ENCODE results near the gene KNDC1.

DNA sequence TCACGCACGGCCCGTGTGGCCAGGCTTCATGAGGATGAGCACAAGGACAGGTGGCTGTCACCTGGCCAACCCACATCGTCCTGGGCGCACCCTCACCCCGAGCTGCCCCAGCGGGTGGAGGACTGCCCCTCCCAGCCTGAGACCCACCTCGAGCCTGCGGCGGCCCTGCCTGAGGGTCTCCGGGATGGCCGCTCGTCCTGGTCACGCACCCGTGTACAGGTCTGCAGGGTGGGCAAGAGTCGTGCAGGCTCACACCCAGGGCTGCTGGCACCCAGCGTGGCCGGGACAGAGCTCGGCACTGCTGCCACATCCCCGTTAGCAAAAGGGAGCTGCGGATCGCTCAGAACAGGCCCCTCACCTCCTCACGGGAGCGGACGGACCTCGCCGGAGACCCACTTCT is 55.6 kb downstream of the KNDC1 start:
- TF ChIP-seq CTCF (IDR thresholded peaks at IDR 0.05) (no peak), POLR2A (IDR thresholded peaks at IDR 0.05) (no peak)
